Kidney (tissue), 14 donors: Measurements from ENCODE around the gene DGKI. TPM values are rescaled to one million over a fixed set of nuclear protein-coding genes. Genes with fewer than 3 reads are reported as not detected.

Experiments
- DNase-seq, 5 donors: peaks; one replicate each; pipeline ENCODE4 v3.0.0-alpha.2; 2013 to 2020
- FAIRE-seq: peaks from 2 replicates; lab custom pipeline; 2012; peaks lifted over from hg19 to GRCh38; lab: Jason Lieb, UNC
- H3K27ac ChIP-seq, 2 donors: one replicate each; pipeline ENCODE4 v1.7.0; 2013; ENCODE audit warnings: low read depth in 2 of 2, low read length in 2 of 2, inconsistent platforms in 1 of 2
- H3K27me3 ChIP-seq: one replicate; pipeline ENCODE4 v1.7.1; 2013; ENCODE audit warnings: low read length, inconsistent platforms; ENCODE audit not compliant: control insufficient read depth, insufficient read depth
- H3K36me3 ChIP-seq, 3 donors: one replicate each; pipeline versions ENCODE4 v1.7.0 to v1.7.1; 2013; ENCODE audit warnings: low read length in 3 of 3, control low read depth in 1 of 3, inconsistent platforms in 1 of 3; ENCODE audit not compliant: insufficient read depth in 3 of 3, control insufficient read depth in 2 of 3
- H3K4me1 ChIP-seq, 3 donors: one replicate each; pipeline versions ENCODE4 v1.7.0 to v1.7.1; 2013; ENCODE audit warnings: low read length in 3 of 3, inconsistent platforms in 1 of 3, low read depth in 1 of 3; ENCODE audit not compliant: control insufficient read depth in 2 of 3, insufficient read depth in 2 of 3
- H3K4me3 ChIP-seq, 3 donors: one replicate each; pipeline versions ENCODE4 v1.7.0 to v1.8.1; 2013; ENCODE audit warnings: low read length in 3 of 3, control low read depth in 1 of 3, inconsistent platforms in 1 of 3
- H3K9ac ChIP-seq, 3 donors: one replicate each; pipeline versions ENCODE4 v1.7.0 to v1.7.1; 2013; ENCODE audit warnings: low read length in 3 of 3, control low read depth in 1 of 3, inconsistent platforms in 1 of 3
- H3K9me3 ChIP-seq, 3 donors: one replicate each; pipeline versions ENCODE4 v1.7.0 to v1.7.1; 2013; ENCODE audit warnings: low read length in 3 of 3, control low read depth in 1 of 3, inconsistent platforms in 1 of 3; ENCODE audit not compliant: control insufficient read depth in 2 of 3, insufficient read depth in 1 of 3
- intact Hi-C: fragments of 100-400 bp; cut with DNase I; formaldehyde crosslinking; loops from one replicate; pipeline ENCODE4 v1.11.1; 2022
- polyA plus RNA-seq: library from polyadenylated mRNA; stranded (reverse); fragments of 350-450 nt; fragmentation: Illumina TruSeq; extraction: RNeasy Lipid Tissue Mini Kit (QIAGEN cat#74804); gene quantifications from one replicate; pipeline ENCODE4 v1.2.3, GENCODE V29; 2014; ENCODE audit warnings: low read depth, low replicate concordance; ENCODE audit not compliant: insufficient read depth
- total RNA-seq: library from RNA; stranded (reverse); fragmentation: NEBNext Ultra II Directional; extraction: Animal tissue kit (Norgen Biotek cat#: 25700); gene quantifications from one replicate; pipeline ENCODE4 v1.2.1, GENCODE V29; 2021
- TF ChIP-seq, protein P1 (sequence below): IDR thresholded peaks from 3 replicates; pipeline ENCODE4 v1.5.1; 2012; ENCODE audit warnings: mild to moderate bottlenecking, moderate library complexity, borderline replicate concordance; ENCODE audit not compliant: insufficient read depth; ENCODE audit errors: extremely low read depth
- donor health status: control.
- donor health status: control.
- donor health status: control.
- donor health status: control.
- donor health status: control.
- donor health status: DM: yes; HTN: yes; CAD: no.
- donor health status: Normal renal cell carcinoma (clear cell type).

The DGKI gene
- total and polyA plus RNA-seq, 2 donors from 2014 or later, result 1.3 to 2.5 TPM

DNA sequence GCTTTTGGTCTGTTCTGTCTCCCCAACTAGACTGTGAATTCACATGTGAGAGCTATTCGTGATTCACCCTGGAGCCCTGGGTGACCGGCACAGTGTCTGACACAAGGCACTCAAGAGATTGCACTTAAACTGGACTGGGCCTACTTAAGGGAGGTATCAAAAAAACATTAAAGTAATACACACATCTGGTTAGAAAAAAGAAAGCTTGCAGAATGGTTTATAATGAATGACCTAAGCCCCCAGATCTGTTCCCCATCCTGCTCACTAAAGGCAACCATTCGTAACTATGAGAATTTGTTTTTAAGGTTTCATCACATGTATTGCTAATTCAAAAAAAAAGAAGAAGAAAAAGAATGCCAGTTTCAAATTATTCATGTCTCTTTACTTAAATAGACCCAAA lies 74.5 kb downstream of the DGKI start:
- Histone ChIP-seq H3K36me3 (no peaks in the 10 kb centered on the region), H3K27me3 (no peaks in the 10 kb centered on the region), H3K9me3 (no peaks in the 10 kb centered on the region), H3K4me3 (no peak overlapping the region), H3K9ac (no peak overlapping the region), H3K27ac (no peak overlapping the region), H3K4me1 (no peaks in the 10 kb centered on the region)
- TF ChIP-seq, protein P1, sequence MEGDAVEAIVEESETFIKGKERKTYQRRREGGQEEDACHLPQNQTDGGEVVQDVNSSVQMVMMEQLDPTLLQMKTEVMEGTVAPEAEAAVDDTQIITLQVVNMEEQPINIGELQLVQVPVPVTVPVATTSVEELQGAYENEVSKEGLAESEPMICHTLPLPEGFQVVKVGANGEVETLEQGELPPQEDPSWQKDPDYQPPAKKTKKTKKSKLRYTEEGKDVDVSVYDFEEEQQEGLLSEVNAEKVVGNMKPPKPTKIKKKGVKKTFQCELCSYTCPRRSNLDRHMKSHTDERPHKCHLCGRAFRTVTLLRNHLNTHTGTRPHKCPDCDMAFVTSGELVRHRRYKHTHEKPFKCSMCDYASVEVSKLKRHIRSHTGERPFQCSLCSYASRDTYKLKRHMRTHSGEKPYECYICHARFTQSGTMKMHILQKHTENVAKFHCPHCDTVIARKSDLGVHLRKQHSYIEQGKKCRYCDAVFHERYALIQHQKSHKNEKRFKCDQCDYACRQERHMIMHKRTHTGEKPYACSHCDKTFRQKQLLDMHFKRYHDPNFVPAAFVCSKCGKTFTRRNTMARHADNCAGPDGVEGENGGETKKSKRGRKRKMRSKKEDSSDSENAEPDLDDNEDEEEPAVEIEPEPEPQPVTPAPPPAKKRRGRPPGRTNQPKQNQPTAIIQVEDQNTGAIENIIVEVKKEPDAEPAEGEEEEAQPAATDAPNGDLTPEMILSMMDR, result no peak
- DNase-seq (no peak), FAIRE-seq (no peak)
- intact Hi-C loops, result no loop called here

DNA sequence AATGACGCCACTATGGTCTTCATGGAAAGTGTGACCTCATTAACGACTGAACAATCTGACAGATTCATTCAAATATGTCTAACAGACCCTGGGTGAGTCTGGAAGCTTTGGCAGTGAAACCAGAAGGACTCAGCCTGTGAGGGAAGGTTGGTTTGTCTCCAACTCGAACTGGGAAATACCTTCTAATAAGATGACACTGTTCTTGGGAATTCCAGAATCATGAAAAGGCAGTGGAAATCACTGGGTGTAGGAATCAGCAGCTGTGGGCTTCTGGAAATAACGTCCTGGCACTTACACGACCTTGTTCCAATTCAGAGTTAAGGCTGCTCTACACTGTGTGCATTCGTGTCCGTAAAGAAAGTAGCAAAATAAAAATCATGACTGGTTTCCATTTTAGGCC lies 75.1 kb downstream of the DGKI start:
- no peak overlapping the region for H3K4me3 ChIP-seq
- intact Hi-C loops, result no loop called here
- no peaks in the 10 kb centered on the region for H3K9me3 ChIP-seq
- no peak for DNase-seq
- no peak overlapping the region for H3K9ac ChIP-seq
- H3K27me3 ChIP-seq, result no peaks in the 10 kb centered on the region
- no peak overlapping the region for H3K27ac ChIP-seq
- no peaks in the 10 kb centered on the region for H3K4me1 ChIP-seq
- no peak for FAIRE-seq
- TF ChIP-seq, protein P1, result no peak
- no peaks in the 10 kb centered on the region for H3K36me3 ChIP-seq

DNA sequence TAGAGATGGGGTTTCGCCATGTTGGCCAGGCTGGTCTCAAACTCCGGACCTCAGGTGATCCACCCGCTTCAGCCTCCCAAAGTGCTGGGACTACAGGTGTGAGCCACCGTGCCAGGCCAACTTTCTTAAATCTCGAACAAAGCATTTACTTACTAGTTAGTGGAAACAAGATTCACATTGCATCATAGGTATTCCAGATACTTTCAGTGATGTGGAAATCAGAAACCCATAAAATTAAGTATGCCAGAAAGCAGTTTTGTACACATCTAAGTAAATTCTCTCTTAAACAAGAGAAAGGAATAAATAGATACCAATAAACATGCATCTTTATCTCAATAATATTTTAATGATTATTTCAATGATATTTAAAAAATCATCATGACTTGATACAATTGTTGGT lies 75.5 kb downstream of the DGKI start:
- Histone ChIP-seq H3K4me1 (no peaks in the 10 kb centered on the region), H3K27me3 (no peaks in the 10 kb centered on the region), H3K36me3 (no peaks in the 10 kb centered on the region), H3K4me3 (no peak overlapping the region), H3K9me3 (no peaks in the 10 kb centered on the region), H3K9ac (no peak overlapping the region), H3K27ac (no peak overlapping the region)
- TF ChIP-seq, protein P1, result no peak
- no peak for FAIRE-seq
- intact Hi-C loops, result no loop called here
- no peak for DNase-seq

DNA sequence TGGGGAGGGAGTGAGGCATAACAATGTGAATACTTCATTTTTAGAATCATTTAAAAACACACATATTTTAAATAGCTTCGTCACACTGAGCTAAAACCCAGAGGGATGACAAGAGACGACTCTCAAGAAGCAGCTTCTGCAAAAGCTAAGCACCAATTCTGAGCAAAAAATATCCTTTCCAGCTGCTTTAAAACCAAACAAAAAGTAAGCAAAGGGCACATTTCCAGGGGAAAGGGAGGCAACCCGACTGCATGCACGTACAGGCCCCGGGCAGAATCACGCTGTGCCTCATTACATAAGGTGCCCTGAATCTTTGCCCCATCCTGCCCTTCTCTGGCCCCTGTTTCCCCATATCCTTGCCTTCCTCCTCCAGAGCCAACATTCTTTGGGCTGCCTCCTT lies 78.4 kb downstream of the DGKI start:
- Histone ChIP-seq H3K27me3 (no peaks in the 10 kb centered on the region), H3K4me3 (no peak overlapping the region), H3K9ac (no peak overlapping the region), H3K36me3 (no peaks in the 10 kb centered on the region), H3K27ac (no peak overlapping the region), H3K4me1 (peaks cover 0 to 7% (median 0%) of the 10 kb centered on the region in 3 donors), H3K9me3 (no peaks in the 10 kb centered on the region)
- DNase-seq, result no peak
- intact Hi-C loops, result no loop called here
- TF ChIP-seq, protein P1, result no peak
- no peak for FAIRE-seq
